NCI-H748 (cell line): Measurements from ENCODE around the gene ST3GAL4.

ENCODE experiments used
- DNase-seq: peaks from one replicate; lab custom pipeline; 2025; ENCODE audit not compliant: unreplicated experiment; lab: John Stamatoyannopoulos, UW

ST3GAL4 gene

DNA sequence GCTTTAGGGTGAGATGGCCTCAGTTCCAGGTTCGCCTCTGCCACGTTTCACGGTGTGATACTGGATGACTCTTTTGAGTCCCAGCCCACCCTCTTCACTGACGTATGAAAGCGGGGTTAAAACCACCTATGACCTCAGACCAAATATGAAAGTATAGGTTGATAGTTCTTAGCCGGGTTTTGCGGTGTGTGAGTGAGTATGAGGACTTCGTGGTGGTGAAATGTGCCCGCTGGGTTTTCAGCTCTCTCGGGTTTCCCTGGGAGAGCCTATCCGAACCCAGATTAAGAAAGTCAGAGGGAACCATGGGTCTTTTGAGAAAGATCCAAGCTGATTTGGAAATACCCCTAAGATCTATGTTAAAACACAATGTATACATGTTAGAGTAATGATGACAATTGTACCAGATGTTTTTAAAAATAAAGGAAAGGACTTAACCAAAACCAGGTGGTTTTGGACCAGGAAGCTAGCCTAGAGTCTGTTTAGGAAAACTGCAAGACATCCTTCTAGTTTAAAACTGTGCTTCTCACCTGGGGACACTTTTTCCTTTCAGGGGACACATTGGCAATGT, 25.8 kb upstream of the ST3GAL4 start:
- no peak for DNase-seq

DNA sequence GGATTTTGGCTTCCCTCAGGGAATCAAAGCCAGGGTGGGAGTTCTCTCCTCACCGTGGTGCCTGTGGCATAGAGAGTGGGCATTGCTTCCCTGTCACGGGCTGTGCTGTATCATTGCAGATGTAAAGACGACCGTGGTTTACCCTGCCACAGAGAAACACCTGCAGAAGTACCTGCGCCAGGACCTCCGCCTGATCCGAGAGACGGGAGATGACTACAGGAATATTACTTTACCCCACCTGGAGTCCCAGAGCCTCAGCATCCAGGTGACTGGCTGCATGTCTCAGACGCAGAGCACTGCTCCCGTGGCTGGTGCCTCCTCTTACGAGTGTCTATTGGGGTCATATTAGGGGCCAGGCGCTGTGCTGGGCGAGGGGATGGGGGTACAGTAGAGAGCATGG, 24.2 kb upstream of the ST3GAL4 start:
- DNase-seq, result no peak

DNA sequence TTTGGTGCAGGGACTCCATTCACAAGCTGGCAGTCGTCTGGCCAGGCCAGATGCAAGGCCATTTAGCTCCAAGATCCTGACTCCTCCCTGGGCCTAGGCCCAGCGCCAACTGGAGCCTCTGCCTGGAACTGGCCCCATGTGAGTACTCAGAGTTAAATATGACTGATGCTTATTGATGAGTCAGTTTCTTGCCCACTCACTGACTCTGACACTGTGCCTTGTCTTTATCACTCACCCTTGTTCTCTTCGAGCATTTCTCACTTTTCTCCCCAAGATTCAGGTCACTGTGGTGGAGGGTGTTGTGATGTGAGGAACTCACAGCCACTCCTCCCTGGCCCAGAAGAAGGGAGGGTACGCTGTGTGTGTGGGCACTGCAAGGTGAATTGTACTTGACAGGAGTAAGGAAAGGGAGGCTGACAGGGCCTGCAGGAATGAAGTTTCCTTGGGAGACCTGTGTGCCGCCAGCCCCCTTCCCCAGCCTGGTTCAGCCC, 23.2 kb upstream of the ST3GAL4 start:
- DNase-seq, result no peak

DNA sequence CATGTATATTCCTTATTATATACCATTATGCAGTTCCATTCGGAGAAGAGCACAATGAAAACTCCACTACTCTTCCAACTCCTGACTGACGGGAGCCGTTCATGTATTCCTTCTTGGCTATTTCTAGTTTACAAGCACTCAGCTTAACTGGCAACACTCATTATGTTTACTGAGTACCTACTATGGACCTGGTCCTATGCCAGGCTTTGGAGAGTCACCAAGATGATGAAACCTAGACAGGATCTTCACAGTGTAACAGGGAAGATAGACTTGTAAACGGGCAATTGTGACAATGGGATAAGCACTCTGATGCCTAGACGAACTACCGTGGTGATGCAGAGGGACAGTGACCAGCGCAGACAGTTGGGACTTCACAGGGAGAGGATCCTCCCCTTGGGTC, 22.3 kb upstream of the ST3GAL4 start:
- DNase-seq, result no peak

DNA sequence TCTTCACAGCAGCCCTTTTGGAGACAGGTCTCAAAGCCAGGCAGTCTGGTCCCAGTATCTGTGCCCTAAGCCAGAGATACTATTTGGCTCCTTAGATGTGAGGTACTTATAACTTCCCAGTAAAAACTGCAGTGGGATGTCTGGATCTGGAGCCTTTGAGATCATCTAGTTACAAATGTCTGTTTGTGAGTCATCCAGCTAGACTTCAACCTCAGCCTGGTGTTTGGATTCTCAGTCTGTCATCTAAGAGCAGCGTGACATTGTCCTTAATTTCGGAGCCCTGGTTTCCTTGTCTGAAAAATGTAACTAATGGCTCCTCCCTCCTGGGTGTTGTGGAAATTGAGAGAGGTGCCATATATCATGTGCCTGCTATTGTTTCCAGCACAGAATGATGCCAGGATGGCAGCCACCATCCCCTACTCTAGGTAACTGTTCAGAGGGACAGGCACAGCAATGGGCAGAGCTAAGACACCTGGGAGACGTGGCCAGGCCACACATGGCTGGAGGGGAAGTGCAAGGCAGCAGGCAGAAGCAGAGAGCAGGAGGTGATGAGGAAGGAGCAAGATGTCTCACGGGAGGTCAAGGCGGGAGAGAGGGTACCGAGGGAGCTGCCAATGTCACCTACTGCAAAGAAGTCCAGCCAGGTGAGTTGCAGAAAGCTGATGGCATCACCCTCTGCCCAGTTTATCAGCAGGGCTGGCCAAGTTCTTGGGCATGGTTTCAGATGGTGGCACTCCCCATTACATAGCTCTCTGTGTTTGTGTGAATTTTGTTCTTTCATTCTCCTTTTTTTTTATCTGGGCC, 20.6 kb upstream of the ST3GAL4 start:
- no peak for DNase-seq

DNA sequence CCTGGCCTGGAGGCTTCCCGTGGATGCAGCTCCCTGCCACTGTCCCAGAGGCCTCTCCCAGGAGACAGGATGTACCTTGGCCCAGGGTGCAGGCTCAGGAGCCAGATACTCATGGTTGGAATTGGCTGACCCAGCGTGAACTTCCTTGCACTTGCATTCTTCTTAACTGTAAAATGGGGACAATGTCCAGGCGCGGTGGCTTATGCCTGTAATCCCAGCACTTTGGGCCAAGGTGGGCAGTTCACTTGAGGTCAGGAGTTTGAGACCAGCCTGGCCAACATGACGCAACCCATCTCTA, 20.1 kb upstream of the ST3GAL4 start:
- no peak for DNase-seq

DNA sequence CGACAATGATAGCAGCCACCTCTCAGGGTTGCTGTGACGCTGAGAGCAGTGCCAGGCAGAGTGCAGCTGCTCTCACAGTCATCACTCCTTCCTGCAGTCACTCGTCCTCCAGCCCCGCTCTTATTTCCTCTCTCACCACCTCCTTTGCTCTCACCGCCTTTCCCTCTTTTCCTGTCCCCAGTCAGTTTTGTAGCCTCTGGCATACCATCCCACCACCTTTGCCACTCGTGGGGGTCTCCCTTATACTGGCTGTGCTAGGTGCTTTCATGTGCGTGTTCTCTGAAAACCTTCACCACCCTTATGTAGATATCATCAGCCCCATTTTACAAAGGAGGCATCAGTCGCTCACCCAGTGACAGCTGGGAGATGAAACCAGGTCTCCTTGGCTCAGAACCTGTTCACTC, 19.3 kb upstream of the ST3GAL4 start:
- DNase-seq, result no peak

DNA sequence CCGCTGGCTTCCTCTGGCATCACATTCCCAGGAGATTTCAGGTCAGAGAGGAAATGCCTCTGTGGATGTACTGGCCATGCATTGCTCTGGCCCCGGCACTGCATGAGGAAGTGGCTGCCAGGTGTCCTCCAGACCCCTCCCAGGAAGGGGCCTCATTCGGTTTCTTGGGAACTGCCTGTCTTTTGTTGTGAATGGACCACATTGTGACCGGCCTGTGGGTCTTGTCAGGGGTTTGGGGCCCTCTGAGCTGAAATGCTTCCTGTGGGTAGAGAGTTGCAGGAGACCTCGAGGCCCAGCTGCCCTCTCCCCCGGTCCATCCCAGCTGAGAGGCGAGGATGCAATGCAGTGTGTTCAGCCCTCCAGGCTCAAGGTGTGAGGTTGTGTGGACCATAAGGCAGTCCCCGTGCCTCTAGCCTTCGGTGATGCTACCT, 18.8 kb upstream of the ST3GAL4 start:
- DNase-seq, result no peak

DNA sequence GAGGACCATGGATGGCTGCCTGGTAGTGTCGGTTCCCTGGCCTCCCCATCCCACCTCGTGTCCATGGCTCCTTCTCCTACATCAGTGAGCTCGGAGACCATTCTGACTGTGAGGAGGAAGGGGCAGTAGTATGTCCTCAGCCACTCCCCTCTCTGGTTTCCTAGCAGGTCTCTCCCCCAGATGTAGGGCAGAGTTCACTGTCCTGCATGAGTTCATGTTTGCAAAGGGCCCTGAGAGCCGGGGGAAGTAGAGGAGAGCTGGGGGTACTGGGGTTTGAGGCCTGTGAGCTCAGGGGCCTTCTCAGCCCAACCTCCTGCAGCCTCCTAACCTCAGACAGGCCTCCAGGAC, 18.4 kb upstream of the ST3GAL4 start:
- DNase-seq, result no peak

DNA sequence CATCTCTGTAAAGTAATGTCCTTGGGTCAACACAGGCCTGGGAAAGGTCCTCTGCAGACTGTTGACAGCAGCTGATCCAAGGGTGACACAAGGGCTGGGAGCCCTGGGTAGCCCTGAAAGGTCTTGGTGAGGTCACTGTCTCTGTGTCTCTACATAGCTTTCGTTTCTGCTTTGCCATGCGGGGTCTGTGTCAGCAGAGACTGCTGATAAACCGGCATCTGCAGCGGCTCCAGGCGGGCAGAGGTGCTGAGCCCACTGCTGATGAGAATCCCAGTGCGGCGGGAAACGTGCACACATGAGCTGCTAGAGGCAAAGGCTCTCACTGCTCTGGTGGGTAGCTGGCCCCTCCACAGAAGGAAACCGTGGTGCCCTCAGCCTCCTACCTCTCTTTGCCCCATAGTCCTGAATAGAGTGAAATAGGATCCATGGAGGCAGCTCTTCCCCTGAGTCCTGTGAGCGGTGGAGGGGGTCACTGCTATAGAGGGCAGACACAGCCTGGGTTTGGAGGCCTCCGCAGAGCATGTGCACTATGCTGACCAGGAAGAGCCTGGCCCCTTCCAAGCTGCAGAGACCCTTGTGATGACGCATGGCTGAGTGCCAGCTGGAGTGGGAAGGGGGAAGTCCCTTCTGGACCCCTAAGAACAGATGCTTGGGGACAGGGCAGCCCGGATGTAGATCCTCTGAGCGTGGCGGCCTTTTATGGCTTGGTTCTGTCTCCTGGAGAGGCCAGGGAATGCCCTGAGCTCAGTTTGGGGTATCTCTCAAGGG, 17.8 kb upstream of the ST3GAL4 start:
- DNase-seq, result no peak

DNA sequence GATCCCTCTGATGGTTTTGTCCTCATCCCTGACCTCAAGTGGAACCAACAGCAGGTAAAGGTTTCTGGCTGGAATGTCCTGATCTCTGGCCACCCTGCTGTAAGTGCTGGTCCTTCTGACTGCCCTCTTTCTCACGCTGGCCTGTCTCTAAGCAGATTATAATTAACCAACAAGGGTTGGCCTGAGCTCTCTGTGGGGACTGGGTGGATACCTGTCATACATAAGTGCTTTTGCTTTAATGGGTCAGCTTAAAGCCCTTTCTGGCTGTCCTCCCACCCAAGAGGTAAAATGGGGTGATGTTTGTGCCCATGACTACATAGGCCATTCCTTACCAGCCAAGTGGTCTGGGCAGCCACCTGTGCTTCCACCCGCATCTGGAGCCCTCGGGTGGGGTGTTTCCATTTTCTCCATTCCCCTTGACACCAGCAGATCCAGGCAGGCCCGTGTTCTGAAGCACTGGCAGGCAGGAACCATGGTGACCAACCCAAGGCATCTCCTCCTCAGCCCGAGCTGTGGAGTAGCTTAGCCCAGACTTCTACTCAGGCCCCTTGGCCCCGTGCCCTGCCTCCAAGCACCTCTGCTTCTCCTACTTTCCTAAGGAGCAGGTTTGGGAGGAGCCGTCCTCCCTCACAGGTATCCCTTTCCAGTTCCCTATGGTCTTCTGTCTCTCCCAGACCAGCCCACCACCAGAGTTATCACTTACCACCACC, 17.0 kb upstream of the ST3GAL4 start:
- no peak for DNase-seq

DNA sequence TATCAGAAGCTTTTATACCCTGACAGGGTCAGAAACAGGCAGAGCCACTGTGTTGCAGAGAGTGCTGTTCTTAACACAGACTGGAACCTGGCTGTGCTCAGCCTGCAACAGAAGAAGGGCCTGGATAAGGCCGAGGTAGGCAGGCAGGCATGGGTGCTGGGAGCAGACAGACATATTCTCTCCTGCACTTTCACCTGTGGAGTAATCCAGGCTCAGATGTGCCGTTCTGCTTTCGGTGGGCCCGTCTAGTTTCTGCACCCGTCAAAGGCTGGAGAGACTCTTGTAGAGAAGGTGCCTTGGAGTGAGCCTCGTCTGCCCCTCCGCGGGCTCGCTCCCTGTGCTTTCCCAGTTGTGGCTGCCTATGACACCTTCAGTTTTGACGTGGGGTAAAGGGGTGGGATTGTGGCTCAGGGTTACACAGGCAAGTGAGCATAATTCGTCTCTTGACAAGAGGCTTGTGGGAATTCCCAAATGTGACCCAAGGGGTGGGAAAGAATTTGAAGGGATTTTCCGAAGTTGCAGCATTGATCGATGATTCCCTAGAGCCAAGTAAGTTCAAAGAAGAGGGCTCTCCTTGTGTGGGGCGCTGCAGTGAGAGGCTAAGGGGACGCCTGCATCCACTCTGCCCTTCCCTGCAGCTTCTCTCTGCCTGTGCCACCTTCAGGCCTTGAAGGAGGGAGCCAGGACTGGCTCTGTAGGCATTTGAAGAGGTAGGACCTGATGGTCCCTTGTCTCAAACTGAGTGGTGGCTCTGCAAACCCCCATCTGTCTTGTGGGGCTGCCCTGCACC, 16.2 kb upstream of the ST3GAL4 start:
- no peak for DNase-seq

DNA sequence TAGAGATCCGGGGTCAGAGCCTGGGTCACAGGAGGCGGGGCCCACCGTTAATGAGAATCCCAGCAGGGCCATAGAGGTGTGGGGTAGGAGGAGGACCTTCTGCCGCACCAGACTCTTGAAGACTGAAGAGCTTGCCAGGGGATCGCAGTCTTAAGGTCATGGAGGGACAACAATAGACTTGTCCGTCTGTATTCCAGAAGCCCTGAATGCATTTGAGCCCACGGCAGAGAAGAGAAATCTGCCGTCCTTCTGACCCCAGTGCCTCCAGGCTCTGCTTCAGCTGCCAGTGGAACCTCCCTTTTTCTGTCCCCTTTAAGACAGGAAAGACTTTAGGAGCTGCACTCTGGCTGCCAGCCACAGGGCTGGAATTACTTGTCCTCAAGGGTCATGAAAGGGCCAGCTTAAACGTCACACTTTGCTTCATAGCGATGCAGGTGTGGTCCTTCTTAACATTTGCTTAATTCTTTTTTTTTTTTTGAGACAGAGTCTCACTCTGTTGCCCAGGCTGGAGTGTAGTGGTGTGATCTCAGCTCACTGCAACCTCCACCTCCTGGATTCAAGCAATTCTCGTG, 15.5 kb upstream of the ST3GAL4 start:
- DNase-seq, result no peak

DNA sequence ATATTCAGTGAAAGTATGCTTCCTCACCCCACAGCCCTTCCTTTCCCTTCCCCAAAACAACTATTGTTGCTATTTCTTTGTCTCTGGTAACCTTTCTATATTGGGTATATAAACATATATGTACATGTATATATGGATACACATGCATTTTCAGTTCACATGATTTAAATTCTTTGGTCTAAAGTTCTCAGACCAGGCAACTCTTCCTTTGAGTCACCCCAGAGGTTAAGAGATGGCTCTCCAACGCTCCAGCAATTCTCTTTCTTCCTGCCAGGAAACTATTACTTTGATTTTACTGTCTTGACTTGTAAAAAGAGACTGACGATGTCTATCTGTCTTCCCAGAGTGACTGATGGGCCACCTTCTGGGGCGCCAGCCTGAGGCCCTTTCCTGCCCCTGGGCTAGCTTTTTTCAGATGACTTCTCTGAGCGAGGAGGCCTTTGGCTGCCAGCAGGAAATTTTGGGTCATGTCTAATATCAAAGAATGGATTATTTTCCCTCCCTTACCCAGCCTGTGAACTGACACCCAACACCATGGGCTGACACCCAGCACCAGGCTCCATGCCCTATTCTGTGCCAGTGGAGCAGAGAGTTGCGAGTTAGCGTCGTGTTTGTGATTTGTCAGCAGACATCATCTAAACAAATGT, 14.4 kb upstream of the ST3GAL4 start:
- DNase-seq, result no peak

DNA sequence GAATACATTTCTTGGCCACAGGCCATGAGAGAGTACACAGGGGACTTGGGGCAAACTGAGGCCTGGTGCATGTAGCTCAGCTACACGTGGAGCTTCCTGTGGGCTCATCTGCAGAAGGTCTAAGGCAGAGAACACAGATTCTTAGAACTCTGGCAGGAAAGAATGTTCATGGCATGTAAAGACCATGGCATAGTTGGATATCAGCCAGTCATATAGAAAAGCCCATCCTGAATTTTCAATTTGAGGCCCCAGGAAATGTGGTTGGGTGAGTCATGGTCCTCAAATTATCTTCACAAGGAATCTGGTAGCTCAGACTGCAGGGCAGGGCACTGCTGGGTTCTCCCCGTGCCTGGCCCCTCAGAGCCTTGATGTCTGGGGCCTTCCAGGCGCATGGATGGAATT, 13.7 kb upstream of the ST3GAL4 start:
- DNase-seq, result no peak

DNA sequence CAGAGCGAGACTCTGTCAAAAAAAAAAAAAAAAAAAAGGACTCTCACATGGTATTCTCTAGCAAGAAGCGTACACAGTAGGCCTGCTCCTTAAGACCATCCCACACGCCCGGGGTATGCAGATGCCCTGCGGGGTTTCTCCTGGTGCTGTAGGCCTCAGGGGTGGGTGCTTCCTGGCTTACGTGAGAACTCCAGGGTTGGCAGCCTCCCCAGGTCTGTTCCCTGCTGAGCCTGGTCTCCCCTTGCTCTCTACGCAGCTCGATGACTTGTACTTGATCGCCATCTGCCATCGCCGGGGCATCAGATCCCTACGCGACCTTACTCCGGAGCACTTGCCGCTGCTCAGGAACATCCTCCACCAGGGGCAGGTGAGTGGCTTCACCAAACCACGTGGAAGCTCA, 12.4 kb upstream of the ST3GAL4 start:
- DNase-seq, result no peak

DNA sequence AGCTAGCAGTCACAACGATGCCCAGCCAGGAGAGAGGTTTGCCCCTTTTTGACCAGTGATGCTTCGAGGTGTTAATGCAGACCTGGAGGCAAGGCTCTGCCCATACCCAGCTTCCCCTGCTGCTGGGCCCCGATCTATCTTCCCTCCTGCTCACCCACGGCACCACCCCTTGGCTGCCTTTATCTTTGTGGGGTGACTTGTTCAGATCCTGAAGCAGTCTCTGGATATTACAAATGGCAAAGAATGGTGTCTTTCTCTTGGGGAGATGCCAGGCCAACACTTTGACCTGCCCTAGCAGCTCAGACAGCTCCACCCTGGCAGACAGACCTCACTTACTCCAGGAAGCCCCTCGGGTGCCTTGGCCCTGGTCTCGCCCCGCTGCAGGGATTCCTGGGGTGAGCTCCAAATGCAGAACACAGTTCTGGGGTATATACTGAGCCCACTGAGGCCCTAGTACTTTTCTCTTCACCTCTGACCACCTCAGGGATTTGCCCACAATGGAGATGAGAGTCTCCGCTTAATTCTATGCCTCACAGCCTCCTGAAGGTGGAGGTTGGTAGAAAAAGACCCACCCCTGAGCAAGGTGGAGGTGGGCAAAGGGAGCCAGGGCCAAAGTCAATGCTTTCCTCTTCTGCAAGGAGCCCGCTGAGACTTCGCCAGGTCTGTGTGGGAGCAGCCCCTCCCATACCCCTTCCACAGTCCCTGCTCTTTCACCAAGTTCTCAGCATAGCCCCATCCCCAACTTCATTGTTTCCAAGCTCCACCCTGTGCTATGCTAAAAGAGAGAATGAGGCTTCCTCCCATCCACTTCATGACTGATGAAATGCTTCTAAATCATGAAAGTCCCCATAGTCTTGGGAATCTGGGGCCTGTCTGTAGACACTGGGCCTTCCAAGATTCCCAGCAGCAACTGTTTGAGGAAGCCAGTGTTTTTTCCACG, 11.1 kb upstream of the ST3GAL4 start:
- no peak for DNase-seq

DNA sequence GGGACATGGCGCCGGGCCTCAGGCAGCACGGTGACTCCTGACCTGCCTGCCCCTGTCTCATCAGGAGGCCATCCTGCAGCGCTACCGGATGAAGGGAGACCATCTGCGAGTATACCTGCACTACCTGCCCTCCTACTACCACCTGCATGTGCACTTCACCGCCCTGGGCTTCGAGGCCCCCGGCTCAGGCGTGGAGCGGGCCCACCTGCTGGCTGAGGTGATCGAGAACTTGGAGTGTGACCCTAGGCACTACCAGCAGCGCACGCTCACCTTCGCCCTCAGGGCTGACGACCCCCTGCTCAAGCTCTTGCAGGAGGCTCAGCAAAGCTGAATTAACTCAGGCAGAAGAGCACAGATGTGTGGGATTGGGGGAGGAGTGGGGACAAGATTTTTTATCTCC, 10.2 kb upstream of the ST3GAL4 start:
- no peak for DNase-seq
